GM21529 (cell line): ENCODE results near the gene HYDIN.
A peak's percentile ranks its signal among the peaks of the same experiment; 100 is the strongest.

ENCODE experiments used
- ATAC-seq: cut with Tn5 transposase; IDR thresholded peaks from one replicate; pipeline ENCODE4 v1.9.1; 2021; ENCODE audit not compliant: unreplicated experiment

The HYDIN gene

DNA sequence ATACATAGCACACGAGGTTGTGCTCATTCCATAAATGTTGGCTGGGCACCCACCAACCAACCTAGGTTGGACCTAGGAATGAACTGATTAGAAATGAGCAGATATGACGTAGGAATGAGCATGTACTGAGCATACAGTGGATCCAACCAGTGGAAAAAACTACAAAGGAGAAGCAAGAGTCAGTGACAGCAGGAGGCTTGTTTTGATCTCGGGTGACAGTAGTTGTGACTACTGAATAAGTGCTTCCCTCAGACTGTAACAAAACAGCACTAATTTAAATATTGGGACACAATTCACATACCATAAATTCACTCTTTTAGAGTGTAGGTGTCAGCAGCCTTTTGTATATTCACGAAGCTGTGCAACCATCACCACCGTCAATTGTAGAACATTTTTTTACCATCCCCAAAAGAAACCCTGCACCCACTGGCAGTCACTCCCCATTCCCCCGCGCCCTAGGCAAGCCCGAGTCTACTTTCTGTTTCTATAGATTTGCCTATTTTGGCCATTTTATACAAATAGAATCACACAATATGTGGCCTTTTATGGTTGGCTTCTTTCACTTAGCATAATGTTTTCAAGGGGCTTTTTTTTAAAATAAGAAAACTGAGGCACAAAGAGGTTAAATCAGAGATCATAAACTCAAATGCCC is 436.5 kb downstream of the HYDIN start:
- peak; percentile 57 for ATAC-seq

DNA sequence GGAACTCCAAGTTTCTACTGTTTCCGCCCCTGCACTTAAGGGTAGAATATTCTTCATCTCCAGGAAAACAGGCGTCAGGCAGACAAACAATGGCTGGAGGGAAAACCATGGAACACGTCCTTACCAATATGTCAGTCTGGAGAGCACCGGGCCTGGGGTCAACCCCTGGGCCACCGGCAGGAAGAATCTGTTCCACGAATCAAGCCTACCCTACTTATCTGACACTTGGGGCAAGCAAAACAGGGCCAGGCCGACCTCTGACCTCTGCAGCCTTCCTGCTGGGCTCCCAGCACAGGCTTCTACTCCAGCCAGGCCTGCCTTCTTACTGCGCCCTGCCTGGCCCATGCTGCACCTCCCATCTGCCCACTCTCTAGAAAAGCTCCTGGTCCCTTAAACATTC is 439.7 kb downstream of the HYDIN start:
- no peak for ATAC-seq

DNA sequence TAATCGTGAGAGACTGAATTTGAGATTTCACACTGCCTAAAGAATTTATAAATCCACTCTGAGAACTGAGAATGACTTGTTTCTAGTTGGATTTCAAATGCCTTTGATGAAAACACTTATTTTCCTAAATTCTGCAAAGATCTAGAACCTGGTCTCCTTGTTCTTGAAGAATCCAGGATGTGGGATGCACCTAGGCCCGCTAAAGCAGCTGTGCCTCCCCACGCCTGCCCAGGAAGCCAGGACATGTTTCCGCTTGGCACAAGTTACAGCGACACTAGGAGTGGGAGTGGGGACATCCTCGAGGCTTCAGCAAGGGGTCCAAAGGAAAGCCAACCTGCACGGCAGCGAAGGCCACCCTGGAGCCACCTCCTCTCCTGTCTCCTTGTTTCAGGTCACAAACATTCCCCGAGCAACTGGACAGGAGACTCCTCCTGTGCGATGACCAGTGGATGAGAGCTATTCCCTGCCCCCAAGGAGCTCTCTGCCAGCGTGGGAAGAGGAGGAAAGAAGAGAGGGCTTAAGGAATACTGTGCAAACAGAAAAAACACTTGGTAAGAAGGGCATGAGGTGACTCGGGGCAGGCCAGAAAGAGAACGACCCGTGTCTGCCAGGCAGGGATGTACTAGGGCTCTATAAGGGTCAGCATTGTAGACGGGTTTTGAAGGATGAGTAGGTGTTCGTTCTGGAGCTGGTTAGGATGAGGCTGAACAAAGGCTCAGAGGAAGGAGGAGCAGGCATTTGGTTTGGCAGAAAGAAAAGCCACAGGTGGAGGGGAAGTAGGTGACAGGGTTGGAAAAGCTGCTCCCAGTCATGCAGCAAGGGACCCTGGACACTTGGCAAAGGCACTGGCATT is 440.7 kb downstream of the HYDIN start:
- ATAC-seq = no peak

DNA sequence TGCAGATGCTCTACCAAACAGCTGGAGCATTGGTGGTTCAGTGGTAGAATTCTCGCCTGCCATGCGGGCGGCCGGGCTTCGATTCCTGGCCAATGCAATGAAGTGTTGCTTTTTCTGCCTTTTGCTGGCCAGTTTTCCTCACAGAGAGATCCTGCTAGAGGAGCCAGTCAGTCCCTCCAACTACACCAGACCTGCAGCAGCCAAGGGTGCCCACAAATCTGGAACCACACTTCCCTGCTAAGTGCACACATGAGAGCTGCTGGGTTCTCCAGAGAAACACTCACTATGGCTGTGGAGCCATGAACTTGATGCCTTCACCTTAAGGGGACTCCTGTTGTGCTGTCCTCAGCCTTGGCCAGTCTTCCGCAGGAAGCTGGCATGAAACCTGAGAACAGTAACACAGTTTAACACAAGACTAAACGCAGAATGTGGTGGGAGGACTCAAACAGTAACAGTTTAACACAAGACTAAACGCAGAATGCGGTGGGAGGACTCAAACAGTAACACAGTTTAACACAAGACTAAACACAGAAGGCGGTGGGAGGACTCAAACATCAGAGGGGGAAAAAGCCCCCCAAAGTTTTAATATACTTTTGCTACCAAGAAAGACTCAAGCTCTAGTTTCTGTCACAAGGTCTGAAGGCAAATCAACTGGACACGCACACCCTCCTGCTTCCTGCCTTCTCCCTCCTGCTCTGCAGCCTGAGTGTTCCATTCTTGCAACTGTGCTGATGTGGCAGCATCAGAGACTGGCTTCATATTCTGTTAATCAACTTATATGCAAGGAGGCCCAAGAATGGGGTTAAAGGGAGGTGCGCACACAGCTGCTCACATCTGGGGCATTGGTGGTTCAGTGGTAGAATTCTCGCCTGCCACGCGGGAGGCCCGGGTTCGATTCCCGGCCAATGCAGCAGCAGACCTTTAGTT is 441.6 kb downstream of the HYDIN start:
- no peak for ATAC-seq

DNA sequence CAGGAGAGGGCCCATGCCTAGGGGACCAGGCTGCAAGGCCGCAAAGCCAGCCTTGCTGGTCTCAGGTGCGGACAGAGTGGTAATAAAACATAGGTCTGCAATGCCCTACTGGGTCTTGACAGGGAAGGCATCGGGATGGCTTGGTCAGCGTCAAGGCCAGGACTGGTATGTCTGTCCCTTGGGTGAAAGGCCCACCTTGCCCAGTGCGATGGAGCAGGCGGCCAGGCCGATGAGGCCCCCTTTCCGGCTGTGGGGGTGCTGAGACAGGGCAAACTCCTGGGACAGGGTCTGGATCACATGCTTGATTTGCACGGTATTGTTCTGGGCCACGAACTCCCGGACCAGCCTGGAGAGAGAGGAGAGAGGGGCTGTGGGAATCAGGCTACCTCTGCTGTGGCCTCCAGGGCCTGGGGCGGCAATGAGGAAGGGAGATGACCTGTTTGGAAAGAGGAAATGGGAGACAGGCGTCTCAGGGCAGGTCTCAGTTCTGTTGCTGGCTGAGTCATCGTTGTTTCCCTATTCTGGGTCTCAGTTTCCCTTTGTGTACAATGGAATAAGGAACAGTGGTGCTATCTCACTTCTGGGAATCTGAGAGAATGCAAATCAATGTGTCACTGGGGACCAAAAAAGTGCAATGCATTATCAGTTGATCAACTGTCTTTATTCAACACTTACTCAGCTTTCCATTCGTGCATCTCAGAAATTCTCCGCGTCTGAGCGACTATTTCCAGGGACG is 444.3 kb downstream of the HYDIN start:
- ATAC-seq = no peak

DNA sequence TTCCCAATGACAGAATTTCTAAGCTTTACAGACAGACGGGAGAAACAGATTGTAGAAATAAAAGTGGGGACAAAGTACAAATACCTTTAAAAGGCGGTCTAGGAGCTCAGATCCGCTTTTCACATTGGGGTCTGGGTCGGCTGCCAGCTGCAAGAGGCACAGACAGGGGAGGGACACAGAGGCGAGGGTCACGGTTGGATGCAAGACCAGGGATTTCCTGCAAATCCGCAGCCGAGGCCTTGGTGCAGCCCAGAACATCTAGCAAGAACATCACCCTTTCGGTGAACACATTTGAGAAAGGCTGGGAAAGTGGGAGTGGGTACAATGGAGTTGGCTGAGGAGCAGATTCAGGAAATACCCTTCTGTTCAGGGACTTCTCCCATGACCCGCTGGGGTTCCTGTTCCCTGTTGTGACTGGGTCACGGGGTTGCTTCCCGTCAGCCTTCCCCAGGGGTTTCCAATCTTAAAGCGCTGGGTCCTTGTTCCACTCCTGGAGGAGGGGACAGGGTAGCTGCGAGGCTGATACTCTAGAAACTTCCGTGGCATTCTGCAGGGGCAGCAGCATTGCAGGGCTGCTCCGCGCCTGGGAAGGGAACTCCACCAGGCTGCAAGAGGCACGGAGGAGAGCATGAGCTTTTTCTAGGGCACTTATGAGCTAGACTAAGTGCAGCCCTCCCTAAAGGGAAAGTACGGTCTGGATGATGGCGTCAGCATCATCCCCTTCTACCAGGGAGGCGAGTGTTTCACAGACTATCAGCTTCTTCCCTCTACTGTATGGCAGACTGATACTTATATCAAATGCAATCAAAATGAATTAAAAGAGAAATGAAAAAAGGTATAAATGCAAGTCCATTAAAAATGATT is 445.6 kb downstream of the HYDIN start:
- no peak for ATAC-seq

DNA sequence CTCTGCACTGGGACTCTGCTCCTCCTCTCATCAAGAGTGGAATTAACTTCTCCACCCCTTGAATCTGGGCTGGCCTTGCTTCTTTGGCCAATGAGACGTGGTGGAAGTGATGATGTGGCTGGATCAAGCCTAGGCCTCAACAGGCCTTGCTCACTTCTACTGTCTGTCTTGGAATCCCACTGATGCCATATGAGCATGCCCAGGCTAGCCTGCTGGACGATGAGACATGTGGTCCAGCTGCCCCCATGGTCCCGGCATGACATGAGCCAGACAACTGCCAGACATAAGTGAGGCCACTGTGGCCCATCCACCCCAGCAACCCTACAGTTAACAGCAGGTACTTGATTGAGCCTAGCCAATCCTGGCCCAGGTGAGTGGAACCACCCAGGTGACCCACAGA is 448.3 kb downstream of the HYDIN start:
- no peak for ATAC-seq

DNA sequence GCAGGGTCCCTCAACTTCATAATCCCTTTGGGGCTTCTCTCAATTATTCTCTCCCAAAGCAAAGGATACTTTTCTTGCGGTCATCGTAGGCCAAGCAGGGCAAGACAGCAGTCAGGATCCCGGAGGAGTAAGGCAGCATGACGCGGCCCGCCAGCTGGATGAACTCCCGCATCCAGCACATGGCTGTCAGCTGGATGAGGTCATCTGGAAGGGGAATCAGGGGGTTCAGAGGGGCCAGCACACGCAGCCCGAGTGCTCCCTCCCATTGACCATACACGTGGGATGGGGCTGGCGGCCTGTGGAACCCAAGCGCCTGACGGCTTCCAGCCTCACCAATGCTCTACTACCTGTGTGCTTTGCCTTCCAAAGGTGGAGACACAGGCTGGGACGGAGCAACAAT is 448.7 kb downstream of the HYDIN start:
- no peak for ATAC-seq

DNA sequence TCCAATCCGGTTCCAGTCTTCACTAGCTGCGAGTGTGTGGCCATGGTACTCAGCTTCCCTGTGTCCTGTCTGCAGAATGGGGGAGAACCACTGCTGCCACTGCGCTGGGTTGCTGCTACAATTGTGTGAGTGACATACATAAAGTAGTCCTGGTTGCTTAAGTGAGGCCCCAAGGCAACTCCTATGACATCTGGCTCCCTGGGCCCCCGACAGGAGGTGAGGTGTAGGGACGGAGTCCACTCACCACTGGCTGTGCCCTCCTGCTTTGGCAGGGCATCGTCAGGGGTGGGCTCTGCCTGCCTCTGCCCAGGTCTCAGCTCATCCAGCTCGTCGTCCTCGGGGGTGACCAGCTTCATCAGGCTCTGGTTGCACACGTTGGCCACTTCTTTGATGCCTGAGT is 450.0 kb downstream of the HYDIN start:
- ATAC-seq = no peak

DNA sequence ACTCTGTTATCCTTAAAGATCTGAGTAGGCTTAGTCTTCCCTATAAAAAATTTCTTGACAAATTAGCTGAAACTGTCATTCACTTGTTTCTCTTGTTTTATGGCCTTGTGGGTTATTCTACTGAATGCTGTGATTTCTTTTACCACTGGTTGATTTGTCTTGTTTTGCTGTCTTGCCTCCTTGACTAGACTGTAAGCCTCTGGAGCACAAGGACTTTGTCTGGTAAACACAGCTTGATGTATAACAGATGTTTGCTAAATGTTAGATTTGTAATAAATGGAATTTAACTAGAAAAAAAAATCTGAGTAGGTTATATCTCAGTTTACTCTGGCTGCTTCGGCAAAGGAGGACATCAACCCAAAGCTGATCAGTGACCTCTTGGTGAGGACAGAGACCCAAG is 451.2 kb downstream of the HYDIN start:
- ATAC-seq = no peak

DNA sequence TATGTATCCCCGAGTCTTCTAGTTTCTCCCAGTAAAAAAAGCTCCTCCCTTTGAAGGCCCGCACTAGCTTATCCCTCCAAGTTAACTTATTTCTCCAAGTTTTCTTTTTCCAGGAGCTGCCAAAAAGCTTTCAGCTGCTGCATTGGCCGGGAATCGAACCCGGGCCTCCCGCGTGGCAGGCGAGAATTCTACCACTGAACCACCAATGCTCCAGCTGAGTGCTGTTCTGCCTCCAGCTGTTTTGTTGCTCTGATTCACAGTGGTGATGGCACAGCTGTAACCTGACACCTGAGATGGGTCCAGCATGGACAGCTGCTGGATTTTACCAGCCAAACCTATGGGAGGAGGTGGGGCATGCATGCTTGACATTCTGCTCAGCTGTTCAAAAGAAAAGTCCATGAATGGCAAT is 451.6 kb downstream of the HYDIN start:
- ATAC-seq = no peak

DNA sequence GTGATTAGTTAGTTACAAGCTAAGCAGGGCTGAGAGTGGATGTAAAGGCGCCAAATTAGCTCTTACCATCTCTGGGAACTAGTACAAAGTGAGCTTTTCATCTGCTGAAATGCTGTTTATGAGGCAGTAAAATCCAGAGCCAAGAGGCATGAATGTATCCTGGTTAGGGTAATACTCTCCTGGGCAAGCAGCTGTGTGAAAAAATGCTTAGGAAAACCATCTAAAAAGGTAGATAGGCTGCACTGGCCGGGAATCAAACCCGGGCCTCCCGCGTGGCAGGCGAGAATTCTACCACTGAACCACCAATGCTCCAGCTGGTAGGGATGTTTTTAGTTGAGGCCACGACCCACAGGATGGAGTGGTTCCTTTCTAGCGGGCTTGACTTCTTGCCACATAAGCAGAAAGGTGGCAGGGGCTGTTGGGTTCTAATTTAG is 452.5 kb downstream of the HYDIN start:
- no peak for ATAC-seq

DNA sequence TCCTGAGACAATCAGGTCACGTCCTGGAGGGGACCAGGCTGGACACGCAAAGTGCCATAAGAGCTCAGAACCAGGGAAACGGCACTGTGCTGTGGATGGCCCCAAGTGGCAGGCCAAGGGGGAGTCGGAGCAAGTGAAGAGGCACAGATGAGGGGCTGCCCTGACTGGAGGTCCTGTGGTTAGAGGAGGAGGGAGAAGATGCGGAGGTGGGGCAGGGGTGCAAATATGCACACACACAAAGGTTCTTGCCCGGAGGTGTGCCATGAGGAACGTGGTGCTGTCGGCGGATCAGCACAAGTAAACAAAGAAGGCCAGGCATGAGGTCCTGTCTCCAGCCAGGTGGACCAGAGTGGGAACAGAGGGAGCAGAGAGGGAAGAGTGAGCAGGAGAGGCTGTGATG is 453.0 kb downstream of the HYDIN start:
- no peak for ATAC-seq

DNA sequence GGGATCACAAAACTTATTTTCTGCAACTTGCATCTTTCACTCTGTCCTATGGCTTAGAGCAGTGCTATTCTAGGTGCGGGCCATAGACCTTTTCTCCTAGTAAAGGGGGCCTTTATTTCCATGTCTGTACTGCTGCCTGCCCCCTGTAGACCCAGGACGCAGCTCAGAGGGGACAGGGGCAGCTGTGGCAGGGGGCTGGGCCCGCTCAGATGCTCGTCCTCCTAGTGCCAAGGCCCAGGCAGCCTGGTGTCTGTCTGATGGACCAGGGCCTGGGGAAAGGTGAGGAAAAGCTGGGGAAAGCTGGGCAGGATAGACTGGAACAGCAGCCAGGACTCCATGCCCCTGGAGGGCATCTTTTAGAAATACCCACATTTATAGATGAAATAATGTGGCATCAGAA is 455.1 kb downstream of the HYDIN start:
- no peak for ATAC-seq

DNA sequence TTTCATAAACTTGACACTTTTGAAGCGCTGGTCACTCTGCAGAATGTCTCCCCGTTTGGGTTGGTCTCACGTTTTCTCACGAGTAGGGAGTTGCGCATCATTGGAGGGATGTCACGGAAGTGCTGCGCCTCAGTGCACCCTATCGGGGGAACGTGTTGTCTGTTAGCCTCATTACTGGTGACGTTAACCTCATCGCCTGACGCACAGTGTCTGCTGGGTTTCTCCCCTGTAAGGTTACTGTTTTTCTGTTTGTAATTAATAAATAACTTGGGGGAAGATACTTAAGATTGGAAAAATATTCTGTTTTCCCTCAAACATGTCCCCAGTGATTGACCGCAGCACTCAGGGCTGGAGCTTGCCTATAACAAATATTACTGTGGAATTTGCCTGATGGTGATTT is 456.3 kb downstream of the HYDIN start:
- no peak for ATAC-seq

DNA sequence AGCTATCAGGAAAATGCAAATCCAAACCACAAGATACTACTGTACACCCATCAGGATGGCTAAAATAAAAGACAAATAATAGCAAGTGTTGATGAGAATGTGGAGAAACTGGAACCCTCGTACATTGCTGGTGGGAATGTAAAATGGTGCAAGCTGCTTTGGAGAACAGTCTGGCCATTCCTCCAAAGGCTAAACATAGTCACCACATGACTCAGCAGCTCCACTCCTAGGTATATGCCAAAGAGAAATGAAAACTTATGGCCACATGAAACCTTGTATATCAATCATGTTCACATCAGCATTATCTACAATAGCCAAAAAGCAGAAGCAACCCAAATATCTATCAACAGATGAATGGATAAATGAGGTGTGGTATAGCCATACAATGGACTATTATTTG is 458.0 kb downstream of the HYDIN start:
- ATAC-seq = no peak

DNA sequence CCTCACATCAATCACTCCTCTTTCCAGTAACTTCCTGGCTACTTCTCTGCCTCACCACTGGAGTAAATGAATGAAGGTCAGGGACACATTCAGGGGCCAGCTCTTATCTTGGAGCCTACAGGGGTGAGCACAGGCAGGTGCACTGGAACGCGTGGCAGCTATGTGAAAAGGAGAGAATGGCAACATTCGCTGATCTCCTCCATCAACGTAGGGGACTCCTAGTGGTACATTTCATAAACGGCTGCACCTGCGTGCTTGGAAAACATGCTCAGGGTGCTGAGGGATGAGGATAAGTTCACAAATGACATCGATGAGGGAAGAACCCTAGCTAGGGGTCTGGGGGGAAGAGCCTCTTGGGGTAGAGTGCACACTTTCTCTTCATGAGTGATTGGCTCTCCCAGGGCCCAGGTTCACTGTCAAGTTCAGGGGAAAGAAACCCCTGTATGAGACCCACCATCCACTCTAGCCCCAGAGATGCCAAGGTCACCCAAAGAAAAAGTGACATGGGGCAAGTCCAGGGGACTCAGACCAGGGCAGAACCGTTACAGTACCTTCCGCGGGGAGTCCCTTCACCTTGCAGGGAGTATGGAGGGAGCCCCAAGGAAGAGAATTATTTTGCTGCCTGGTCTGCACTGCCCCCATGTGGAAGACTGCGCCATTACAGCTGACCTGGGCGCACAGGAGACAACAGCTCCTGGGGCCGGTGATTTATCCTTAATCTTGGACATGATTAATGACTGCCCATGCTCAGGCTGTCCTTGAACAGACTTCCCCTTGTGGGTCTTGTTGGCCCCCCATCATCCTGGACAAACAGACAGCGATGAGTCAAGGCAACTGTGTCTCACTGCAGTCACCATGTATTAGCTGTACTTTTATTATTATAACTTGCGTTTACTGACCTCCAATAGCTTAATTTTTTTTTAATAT is 459.6 kb downstream of the HYDIN start:
- no peak for ATAC-seq

DNA sequence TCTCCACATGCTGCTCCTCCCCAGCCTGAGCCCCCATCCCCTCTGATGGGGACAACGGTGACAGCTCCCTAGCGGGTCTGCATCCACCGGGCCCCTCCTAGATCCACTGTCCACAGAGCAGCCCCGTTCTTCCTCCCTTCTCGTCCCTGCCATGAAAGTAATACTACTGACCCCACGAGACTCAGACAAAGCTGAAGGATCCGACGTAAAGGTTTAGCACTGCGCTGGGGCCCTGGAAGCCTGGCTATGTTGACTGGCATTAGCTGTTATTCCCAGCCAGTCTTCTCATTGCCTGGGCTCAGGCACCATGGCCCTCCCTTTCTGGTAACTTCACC is 460.3 kb downstream of the HYDIN start:
- no peak for ATAC-seq

DNA sequence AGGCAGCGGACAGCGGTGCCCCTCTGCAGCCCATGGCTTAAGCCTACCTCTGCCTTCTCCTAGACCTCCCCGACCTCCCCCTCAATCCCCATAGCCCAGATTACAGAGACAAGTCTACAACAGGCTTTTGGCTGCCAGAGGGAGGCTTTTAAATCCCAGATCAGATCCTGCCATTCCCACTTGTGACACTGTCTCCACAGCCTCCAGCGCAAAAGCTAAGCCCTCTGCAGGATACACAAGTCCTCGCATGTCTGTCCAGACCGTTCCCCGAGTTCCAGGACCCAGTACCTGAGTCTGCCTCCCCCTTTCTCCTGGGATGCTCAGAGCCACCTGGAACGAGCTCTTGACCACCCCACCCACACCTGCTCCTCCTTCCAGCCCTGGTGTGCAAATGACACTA is 460.8 kb downstream of the HYDIN start:
- ATAC-seq = no peak
